HCT116 (cell line): Measurements from ENCODE around the gene SSR2. TPM values are rescaled to one million over a fixed set of nuclear protein-coding genes. Genes with fewer than 3 reads are reported as not detected.

Source experiments
- ATAC-seq: fragments of 200-7000 bp; cut with Tn5 transposase; 2 replicates; pipeline ENCODE4 v1.9.1; 2020; ENCODE audit warnings: mild to moderate bottlenecking, moderate library complexity
- BruUV-seq: library from RNA; stranded (reverse); fragments of 400-500 nt; replicated peaks from 2 replicates; lab custom pipeline; 2021; lab: Mats Ljungman, UMichigan
- CTCF ChIA-PET: fragments of 300-600 bp; sonication (Branson Sonifier 250); formaldehyde crosslinking; loops from one replicate; lab custom pipeline; 2021; ENCODE audit warnings: antibody characterized with exemption; lab: Charles Lee
- POLR2A ChIA-PET: fragments of 300-600, 350-600 bp; sonication (Branson Sonifier 250); formaldehyde crosslinking; loops from one replicate; lab custom pipeline; 2021; ENCODE audit warnings: antibody characterized with exemption; lab: Charles Lee
- RAD21 ChIA-PET, 2 experiments: fragments of 300-600 bp; sonication (Branson Sonifier 250); formaldehyde crosslinking; loops; one replicate each; lab custom pipeline; 2023; ENCODE audit warnings: low total read pairs in 2 of 2; ENCODE audit not compliant: uncharacterized antibody in 2 of 2, unreplicated experiment in 2 of 2, low non-redundant PET in 1 of 2; lab: Charles Lee
- DNase-seq: peaks from one replicate; pipeline ENCODE4 v3.0.0-alpha.2; 2010; ENCODE audit warnings: low read depth, low spot score
- H2AFZ ChIP-seq: fragments of 200-600 bp; shearing (Covaris generic), sonication (generic); 2 replicates; pipeline ENCODE4 v1.6.1; 2017; ENCODE audit warnings: low read depth, mixed run types, mixed read lengths, antibody characterized with exemption, low read length; ENCODE audit not compliant: poor library complexity, severe bottlenecking
- H3K27ac ChIP-seq: 2 replicates; pipeline ENCODE4 v1.5.1; 2012; ENCODE audit warnings: low read depth, low read length
- H3K27me3 ChIP-seq: fragments of 200-600 bp; sonication (generic); 2 replicates; pipeline ENCODE4 v1.6.1; 2016; ENCODE audit warnings: mixed run types, low read length, mixed read lengths; ENCODE audit not compliant: insufficient read depth
- H3K36me3 ChIP-seq, 2 experiments: fragments of 200-500 bp in 1 of 2; fragments of 200-600 bp in 1 of 2; sonication (Bioruptor generic) in 1 of 2; sonication (generic) in 1 of 2; 2 replicates each; pipeline versions ENCODE4 v1.5.1 to v1.6.1; 2014 to 2016; ENCODE audit warnings: low read length in 2 of 2, inconsistent platforms in 1 of 2, mixed read lengths in 1 of 2, mixed run types in 1 of 2; ENCODE audit not compliant: insufficient read depth in 2 of 2, control insufficient read depth in 1 of 2
- H3K4me1 ChIP-seq, 2 experiments: fragments of 200-600 bp in 1 of 2; sonication (generic) in 1 of 2; 2 replicates each; pipeline versions ENCODE4 v1.5.1 to v1.6.1; 2012 to 2017; ENCODE audit warnings: low read length in 2 of 2, inconsistent platforms in 1 of 2, mild to moderate bottlenecking in 1 of 2, mixed read lengths in 1 of 2, mixed run types in 1 of 2, moderate library complexity in 1 of 2; ENCODE audit not compliant: insufficient read depth in 2 of 2, control insufficient read depth in 1 of 2
- H3K4me2 ChIP-seq: fragments of 200-600 bp; sonication (generic); 2 replicates; pipeline ENCODE4 v1.6.1; 2017; ENCODE audit warnings: mixed run types, low read length, mixed read lengths
- H3K4me3 ChIP-seq, 2 experiments: fragments of 200-600 bp in 1 of 2; sonication (generic) in 1 of 2; replicated peaks in 1 of 2; 2 replicates each; pipeline ENCODE4 v1.5.1; 2011 to 2016; ENCODE audit warnings: low read length in 2 of 2, control low read depth in 1 of 2, low read depth in 1 of 2, mild to moderate bottlenecking in 1 of 2, mixed read lengths in 1 of 2, mixed run types in 1 of 2
- H3K79me2 ChIP-seq: fragments of 200-600 bp; sonication (generic); 2 replicates; pipeline ENCODE4 v1.6.1; 2017; ENCODE audit warnings: mild to moderate bottlenecking, mixed run types, low read length, moderate library complexity, mixed read lengths; ENCODE audit not compliant: insufficient read depth
- H3K9ac ChIP-seq: fragments of 200-600 bp; sonication (generic); 2 replicates; pipeline ENCODE4 v1.6.1; 2016; ENCODE audit warnings: low read length, mixed read lengths
- H3K9me2 ChIP-seq: fragments of 200-600 bp; sonication (generic), shearing (Covaris generic); 2 replicates; pipeline ENCODE4 v1.6.1; 2017; ENCODE audit warnings: mixed run types, mild to moderate bottlenecking, moderate library complexity; ENCODE audit not compliant: insufficient read depth
- H3K9me3 ChIP-seq, 2 experiments: fragments of 200-500 bp in 1 of 2; fragments of 200-600 bp in 1 of 2; sonication (Bioruptor generic) in 1 of 2; sonication (generic) in 1 of 2; 2 replicates each; pipeline ENCODE4 v1.6.1; 2014 to 2017; ENCODE audit warnings: low read length in 2 of 2, mixed read lengths in 2 of 2, inconsistent platforms in 1 of 2, low read depth in 1 of 2, mild to moderate bottlenecking in 1 of 2, mixed run types in 1 of 2, moderate library complexity in 1 of 2; ENCODE audit not compliant: control insufficient read depth in 1 of 2, insufficient read depth in 1 of 2
- H4K20me1 ChIP-seq: fragments of 200-600 bp; sonication (generic), shearing (Covaris generic); 2 replicates; pipeline ENCODE4 v1.6.1; 2017; ENCODE audit warnings: mixed run types, mild to moderate bottlenecking, moderate library complexity; ENCODE audit not compliant: insufficient read depth
- CBX3 ChIP-seq: IDR thresholded peaks from 2 replicates; pipeline ENCODE4 v1.6.1; 2012; ENCODE audit warnings: low read depth
- EGR1 ChIP-seq: IDR thresholded peaks from 2 replicates; pipeline ENCODE4 v1.6.1; 2012; ENCODE audit warnings: low read depth
- ELF1 ChIP-seq: IDR thresholded peaks from 2 replicates; pipeline ENCODE4 v1.6.1; 2012; ENCODE audit warnings: low read depth, borderline replicate concordance
- FOSL1 ChIP-seq: IDR thresholded peaks from 2 replicates; pipeline ENCODE4 v1.6.1; 2012; ENCODE audit warnings: low read depth
- SP1 ChIP-seq: IDR thresholded peaks from 2 replicates; pipeline ENCODE4 v1.6.1; 2012; ENCODE audit warnings: low read depth
- SRF ChIP-seq: IDR thresholded peaks from 2 replicates; pipeline ENCODE4 v1.6.1; 2012; ENCODE audit warnings: low read depth
- YY1 ChIP-seq: IDR thresholded peaks from 2 replicates; pipeline ENCODE4 v1.6.1; 2011; ENCODE audit warnings: low read length, low read depth, moderate library complexity, mild to moderate bottlenecking; ENCODE audit not compliant: insufficient replicate concordance; ENCODE audit errors: extremely low read depth
- ZBTB33 ChIP-seq: IDR thresholded peaks from 2 replicates; pipeline ENCODE4 v1.6.1; 2011; ENCODE audit warnings: mild to moderate bottlenecking, low read length, moderate library complexity; ENCODE audit not compliant: insufficient replicate concordance; ENCODE audit errors: extremely low read depth
- ZFX ChIP-seq: fragments of 450-650 bp; IDR thresholded peaks from 2 replicates; pipeline ENCODE4 v1.6.1; 2017
- intact Hi-C: fragments of 100-400 bp; cut with micrococcal nuclease; formaldehyde crosslinking; loops from 2 replicates; pipeline ENCODE4 v1.10.0; 2022
- total RNA-seq: library from RNA; stranded (reverse); gene quantifications from one replicate; pipeline ENCODE4 v1.2.1, GENCODE V29; 2021; ENCODE audit not compliant: unreplicated experiment
- TF ChIP-seq, protein P1 (sequence below): IDR thresholded peaks from 2 replicates; pipeline ENCODE4 v1.6.1; 2012

SSR2 gene
- total RNA-seq, 1 experiment from 2014 or later: 153 TPM

DNA sequence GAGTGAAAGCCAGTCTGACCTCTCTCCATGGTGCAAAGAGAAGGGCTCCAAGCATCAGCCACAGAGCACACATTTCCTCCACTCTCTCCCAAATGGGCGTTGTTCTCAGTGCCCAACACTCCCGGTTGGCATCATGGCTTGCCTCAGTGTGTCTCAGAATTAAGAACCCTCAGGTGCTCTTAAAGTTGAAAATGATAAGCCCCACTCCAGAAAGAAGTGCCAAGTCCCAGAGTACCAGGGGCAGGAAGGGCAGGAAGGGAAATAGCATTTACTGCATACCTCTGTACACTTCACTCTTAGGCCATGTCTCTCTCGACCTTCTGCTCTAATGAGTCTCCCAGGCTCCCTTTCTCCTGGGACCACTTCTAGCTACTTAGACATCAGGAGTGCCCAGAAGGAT is 27.2 kb downstream of the SSR2 start:
- Histone ChIP-seq H3K27ac (no peak overlapping the region), H3K9me3 (no peaks in the 10 kb centered on the region), H3K79me2 (no peaks in the 10 kb centered on the region), H3K27me3 (no peaks in the 10 kb centered on the region), H2AFZ (no peak overlapping the region), H3K9me2 (no peaks in the 10 kb centered on the region), H3K4me2 (no peak overlapping the region), H3K9ac (no peak overlapping the region), H4K20me1 (no peaks in the 10 kb centered on the region), H3K36me3 (no peaks in the 10 kb centered on the region), H3K4me1 (peaks cover 0 to 5% of the 10 kb centered on the region in 2 experiments; a peak in 1 of 4 replicates), H3K4me3 (no peak overlapping the region)
- POLR2A ChIA-PET: no interaction called here
- CTCF ChIA-PET: interaction anchor here (0.7 kb wide), 1 partner anchor 13 kb away, joined by 5 read pairs; no protein-coding TSS in a partner anchor
- RAD21 ChIA-PET: no interaction called here
- TF ChIP-seq ELF1: no peak
- no peak for TF ChIP-seq YY1
- no peak for TF ChIP-seq EGR1
- TF ChIP-seq CBX3: no peak
- no peak for TF ChIP-seq SP1
- TF ChIP-seq FOSL1: no peak
- no peak for TF ChIP-seq ZFX
- TF ChIP-seq, protein P1, sequence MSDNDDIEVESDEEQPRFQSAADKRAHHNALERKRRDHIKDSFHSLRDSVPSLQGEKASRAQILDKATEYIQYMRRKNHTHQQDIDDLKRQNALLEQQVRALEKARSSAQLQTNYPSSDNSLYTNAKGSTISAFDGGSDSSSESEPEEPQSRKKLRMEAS: no peak
- TF ChIP-seq SRF: no peak
- TF ChIP-seq ZBTB33: no peak
- ATAC-seq: no peak
- BruUV-seq: no TSS peak
- intact Hi-C loops: no loop called here
- no peak for DNase-seq
